COLO668 (cell line): ENCODE measurements around the gene ADGRL3.
A peak's percentile ranks its signal among the peaks of the same experiment; 100 is the strongest.
"Not testable (repeated sequence)": the region's sequence is repeated elsewhere in the genome, so short reads cannot be mapped to it uniquely, and the experiment has no call there.

Experiments
- DNase-seq: peaks from one replicate; lab custom pipeline; 2025; ENCODE audit not compliant: unreplicated experiment; lab: John Stamatoyannopoulos, UW

The ADGRL3 gene

DNA sequence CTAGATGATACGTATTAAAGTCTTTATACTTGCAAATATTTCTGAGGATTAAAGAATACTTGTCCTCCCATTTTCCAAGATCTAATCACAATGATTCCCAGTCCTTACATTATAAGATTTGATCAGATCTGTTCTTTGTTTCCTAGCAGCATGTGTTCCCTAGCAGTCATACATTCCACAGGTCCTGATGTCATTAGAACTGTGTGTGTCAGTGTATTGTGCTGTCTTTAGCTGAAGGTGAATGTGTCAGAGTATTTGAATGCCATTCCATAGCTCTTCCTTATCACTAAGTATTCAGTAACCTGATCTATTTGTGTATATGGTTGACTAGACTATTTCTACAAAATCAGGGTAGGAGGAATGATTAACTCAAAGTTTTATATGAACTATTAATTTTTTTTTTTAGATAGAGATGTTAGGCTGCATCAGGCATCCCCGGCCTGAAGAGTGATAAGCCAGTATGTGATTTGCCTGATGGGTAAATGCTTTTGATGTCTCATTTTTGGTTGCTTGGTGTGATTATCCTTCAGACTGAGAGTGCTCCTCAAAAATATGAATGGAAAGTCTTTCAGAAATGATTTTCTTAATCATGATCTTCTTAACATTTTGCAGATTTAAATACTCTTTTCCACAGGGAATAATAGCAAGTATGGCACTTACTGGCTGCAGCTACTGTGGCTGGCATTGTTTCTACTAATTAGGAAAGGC, 4.4 kb downstream of the ADGRL3 start:
- DNase-seq = no peak

- no peak for DNase-seq
Observed at GRCh38 chr4:61205066-61205465, 4.9 kb downstream of the ADGRL3 start.

DNA sequence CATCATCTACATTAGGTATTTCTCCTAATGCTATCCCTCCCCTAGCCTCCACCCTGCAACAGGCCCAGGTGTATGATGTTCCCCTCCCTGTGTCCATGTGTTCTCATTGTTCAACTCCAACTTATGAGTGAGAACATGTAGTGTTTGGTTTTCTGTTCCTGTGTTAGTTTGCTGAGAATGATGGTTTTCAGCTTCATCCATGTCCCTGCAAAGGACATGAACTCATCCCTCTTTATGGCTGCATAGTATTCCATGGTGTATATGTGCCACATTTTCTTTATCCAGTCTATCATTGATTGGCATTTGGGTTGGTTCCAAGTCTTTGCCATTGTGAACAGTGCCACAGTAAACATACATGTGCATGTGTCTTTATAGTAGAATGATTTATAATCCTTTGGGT, 7.0 kb downstream of the ADGRL3 start:
- not testable (repeated sequence) for DNase-seq

GRCh38 chr4:61210186-61210939, 10.2 kb downstream of the ADGRL3 start:
- DNase-seq = peak; percentile 3

DNA sequence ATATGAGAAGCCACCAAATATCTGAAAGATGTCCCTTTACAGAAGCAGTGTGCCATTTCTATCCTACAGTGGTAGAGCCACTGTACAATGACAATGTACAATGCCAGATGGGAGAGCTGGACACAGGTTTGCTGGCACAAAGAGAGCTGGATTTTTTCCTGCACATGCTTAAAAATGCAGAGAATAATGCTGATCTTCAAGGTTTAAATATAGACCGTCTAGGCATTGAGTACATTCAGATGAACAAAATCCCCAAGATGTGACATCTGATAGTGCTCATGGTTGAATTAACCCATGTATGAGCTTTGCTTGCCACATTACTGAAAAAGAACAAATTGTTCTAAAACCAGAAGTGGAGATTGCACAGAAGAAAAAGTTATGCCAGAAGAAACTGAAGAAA, 11.7 kb downstream of the ADGRL3 start:
- DNase-seq = no peak

DNA sequence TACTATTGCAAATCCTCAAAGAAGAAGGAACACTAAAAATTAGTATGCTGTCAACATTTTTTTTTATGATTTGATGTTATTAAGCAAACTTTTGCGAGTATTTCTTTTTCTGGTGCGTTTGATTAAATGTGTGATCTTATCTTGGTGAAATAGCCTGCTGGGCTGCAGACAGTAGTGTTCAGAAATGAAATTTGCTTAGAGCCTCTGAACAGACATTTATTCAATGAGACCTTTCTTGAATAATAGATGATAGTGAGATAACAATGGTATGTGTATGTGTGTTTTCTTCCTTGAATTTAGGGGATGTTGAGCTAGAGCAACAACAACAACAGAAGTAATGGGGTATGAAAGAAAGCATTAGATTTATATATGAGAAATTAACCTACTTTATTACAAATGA, 12.7 kb downstream of the ADGRL3 start:
- DNase-seq = no peak

- DNase-seq = no peak
Observed at GRCh38 chr4:61214680-61215079, 14.6 kb downstream of the ADGRL3 start.

GRCh38 chr4:61217222-61217621, 17.1 kb downstream of the ADGRL3 start:
- no peak for DNase-seq

- DNase-seq = no peak
Observed at GRCh38 chr4:61220556-61220955, 20.4 kb downstream of the ADGRL3 start.

DNA sequence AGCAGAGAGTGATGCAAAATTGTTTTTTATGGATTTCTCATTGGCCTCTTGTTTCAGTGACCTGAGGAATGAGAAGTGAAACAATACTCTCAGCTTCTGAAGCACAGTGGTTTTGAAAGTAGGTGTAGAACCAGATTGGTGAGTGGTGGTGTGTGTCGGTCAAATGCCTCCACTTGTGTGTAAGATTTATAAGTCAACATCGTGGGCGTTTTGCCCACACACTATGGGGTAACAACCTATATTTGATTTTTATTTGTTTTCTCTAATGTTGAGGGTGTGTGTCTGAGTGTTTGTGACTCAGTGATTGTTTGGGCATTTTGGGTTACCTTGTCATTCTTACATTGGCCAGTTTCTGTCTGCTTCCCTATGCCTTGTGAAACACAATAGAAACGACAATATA, 23.3 kb downstream of the ADGRL3 start:
- DNase-seq = no peak

- no peak for DNase-seq
Observed at GRCh38 chr4:61224573-61224972, 24.4 kb downstream of the ADGRL3 start.

DNA sequence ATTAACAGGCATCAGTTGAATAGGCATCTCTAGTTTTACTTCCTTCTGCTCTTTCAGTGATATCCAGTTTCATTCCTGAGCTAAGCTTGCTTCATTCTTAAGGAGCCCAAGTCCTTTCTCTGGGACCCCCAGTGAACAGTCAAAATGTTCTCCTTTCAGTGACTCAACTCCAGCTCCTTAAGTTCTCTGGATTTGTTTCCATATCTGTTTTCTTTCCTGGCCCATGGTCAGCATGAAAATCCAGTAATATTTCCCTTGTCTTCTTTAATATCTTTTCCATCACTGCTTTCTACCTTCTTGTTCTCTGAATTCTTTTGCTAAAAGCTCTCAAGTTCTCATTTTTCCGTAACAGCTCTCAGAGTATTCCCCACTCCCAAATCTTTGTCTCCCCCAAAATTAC, 25.5 kb downstream of the ADGRL3 start:
- no peak for DNase-seq

- DNase-seq = no peak
Observed at GRCh38 chr4:61231421-61231820, 31.3 kb downstream of the ADGRL3 start.

DNA sequence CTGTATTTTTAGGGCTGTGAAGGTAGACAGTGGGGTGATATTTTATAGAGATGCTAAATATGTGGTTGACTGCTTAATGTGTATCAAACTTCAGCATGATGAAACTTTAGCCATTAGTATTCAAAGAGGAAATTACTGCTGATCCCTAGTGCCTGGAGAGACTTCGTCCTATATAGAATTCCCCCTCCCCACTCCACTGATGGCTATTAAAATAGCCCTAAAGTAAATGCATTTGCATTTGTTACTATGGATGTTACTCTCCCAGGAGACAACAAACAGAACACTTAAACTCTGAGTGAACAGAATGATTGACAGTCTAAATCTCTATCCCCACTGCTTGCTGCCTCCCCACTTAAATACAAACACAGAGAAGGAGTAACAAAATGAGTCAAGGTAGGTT, 39.1 kb downstream of the ADGRL3 start:
- no peak for DNase-seq

- no peak for DNase-seq
Observed at GRCh38 chr4:61243962-61244361, 43.8 kb downstream of the ADGRL3 start.

DNA sequence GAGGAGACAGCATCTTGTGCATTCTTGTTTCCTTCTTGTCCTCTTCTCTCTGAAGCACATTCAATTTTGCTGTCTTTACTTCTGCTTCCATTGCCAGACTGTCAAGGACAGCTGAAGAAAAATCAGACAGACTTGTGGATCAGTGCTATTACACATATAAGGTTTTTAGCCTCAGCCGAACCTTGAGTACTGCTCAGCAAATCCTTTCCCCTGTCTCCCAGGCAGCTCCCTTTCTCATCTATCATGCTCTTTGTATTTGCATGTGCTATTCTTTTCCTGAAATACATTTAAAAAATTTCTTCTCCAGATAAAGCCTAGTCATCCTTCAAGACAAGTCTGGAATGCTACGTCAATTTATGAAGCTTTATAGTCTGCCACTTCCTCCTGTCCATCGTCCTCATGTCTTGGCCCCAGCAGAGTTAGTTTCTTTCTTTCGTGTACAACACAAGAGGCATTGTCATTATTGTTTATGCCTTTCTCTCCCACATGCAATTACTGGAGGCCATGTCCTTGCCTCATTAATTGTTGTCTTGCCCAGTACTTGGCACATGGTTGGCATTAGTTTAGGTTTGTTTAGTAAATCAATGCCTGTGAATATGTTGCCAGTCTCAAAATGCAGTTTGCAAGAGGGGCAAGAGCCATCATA, 45.1 kb downstream of the ADGRL3 start:
- no peak for DNase-seq

DNA sequence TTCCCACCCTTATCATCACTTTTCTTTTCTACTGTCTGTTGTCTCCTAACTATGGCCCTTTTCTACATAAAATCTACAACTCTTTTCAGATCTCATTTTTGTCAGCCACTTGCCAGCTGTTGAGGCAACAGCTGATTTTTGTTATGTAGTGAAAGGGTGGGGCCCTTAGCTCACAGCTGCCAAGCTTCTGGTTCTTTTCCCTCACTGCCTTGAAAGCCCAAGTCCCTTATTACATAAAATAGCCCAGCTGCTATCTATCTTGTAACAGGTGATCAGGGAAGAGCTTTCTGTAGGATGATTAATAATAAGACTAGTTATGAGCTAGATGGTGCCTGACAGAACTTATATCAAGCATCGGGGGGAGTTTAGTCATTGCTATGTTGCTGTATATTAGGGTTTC, 45.9 kb downstream of the ADGRL3 start:
- no peak for DNase-seq

- DNase-seq = no peak
Observed at GRCh38 chr4:61248705-61249104, 48.6 kb downstream of the ADGRL3 start.

DNA sequence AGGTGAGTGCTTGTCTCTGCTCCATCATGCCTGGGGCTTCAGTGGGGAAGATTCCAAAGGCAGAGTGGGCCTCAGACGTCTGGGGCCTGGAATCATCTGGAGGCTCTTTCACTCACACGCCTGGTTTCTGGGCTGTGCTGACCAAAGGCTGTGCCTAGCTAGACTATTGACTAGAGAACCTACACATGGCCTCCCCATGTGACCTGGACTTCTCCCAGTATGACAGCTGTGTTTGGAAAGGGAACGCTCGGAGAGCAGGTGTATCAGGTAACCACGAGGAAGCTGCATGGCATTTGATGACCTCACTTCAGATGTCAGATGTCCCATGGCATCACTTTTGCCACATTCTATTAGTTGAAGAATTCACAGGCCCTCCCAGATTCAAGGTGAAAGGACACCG, 51.0 kb downstream of the ADGRL3 start:
- peak; percentile 20 for DNase-seq

DNA sequence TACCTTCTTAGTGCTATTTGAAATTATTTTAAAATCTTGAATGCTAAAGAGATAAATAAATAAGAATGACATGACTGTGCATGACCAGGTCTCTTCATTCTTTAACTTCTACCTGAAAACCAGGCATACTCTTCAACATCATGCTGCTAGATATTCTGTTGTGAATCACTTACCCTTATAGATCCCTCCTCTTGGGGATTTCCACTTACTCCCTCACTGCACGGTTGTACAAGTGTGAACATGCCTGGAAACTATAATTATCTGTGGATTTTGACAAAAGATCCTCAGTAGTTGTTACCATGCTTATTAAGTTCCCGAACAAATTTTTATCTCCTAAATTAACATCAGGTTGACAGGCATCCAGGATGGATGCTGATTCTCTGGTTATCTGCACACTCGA, 54.3 kb downstream of the ADGRL3 start:
- DNase-seq = no peak

- no peak for DNase-seq
Observed at GRCh38 chr4:61273233-61273632, 73.1 kb downstream of the ADGRL3 start.

GRCh38 chr4:61274286-61274685, 74.2 kb downstream of the ADGRL3 start:
- no peak for DNase-seq
